ENCODE results near the gene BBLN.
"Not testable (repeated sequence)": the region's sequence is repeated elsewhere in the genome, so short reads cannot be mapped to it uniquely, and the experiment has no call there.

Gene BBLN

GRCh38 chr9:128159784-128160602 lies at the start of gene BBLN:
BBLN (plus strand) TSS chr9:128160265; CDS start chr9:128160408, 143 bp downstream.
- peak; percentile 91 for DNase-seq

GRCh38 chr9:128111726-128112125 lies 48.3 kb upstream of the BBLN start:
- not testable (repeated sequence) for DNase-seq

- no peak for DNase-seq
Observed at GRCh38 chr9:128113526-128114325, 46.3 kb upstream of the BBLN start.

GRCh38 chr9:128114326-128115186 lies 45.5 kb upstream of the BBLN start:
- no peak for DNase-seq

GRCh38 chr9:128115187-128116103 lies 44.6 kb upstream of the BBLN start:
- DNase-seq = no peak

- DNase-seq = no peak
Observed at GRCh38 chr9:128116104-128117083, 43.7 kb upstream of the BBLN start.

GRCh38 chr9:128117613-128118471 lies 42.2 kb upstream of the BBLN start:
- peak; percentile 99 for DNase-seq

- no peak for DNase-seq
Observed at GRCh38 chr9:128118472-128118857, 41.6 kb upstream of the BBLN start.

- DNase-seq = no peak
Observed at GRCh38 chr9:128118971-128119665, 40.9 kb upstream of the BBLN start.

- DNase-seq = no peak
Observed at GRCh38 chr9:128120061-128120740, 39.9 kb upstream of the BBLN start.

GRCh38 chr9:128120741-128121465 lies 39.2 kb upstream of the BBLN start:
- DNase-seq = no peak

GRCh38 chr9:128121466-128121810 lies 38.6 kb upstream of the BBLN start:
- DNase-seq = no peak

GRCh38 chr9:128121924-128122808 lies 37.9 kb upstream of the BBLN start:
- no peak for DNase-seq

- DNase-seq = no peak
Observed at GRCh38 chr9:128122809-128123175, 37.3 kb upstream of the BBLN start.

GRCh38 chr9:128123451-128124080 lies 36.5 kb upstream of the BBLN start:
- DNase-seq = no peak

- DNase-seq = no peak
Observed at GRCh38 chr9:128124451-128124850, 35.6 kb upstream of the BBLN start.
